DMS53 treated with DMSO at 0.1 percent for 48 hours (cell line): ENCODE data around the gene KIF3C.
A peak's percentile ranks its signal among the peaks of the same experiment; 100 is the strongest.
"Not testable (repeated sequence)": the region's sequence is repeated elsewhere in the genome, so short reads cannot be mapped to it uniquely, and the experiment has no call there.

ENCODE experiments used
- DNase-seq: peaks from one replicate; lab custom pipeline; 2025; ENCODE audit not compliant: unreplicated experiment; lab: John Stamatoyannopoulos, UW

Gene KIF3C

GRCh38 chr2:25920786-25921415 lies 61.4 kb downstream of the KIF3C start:
- DNase-seq: no peak

DNA sequence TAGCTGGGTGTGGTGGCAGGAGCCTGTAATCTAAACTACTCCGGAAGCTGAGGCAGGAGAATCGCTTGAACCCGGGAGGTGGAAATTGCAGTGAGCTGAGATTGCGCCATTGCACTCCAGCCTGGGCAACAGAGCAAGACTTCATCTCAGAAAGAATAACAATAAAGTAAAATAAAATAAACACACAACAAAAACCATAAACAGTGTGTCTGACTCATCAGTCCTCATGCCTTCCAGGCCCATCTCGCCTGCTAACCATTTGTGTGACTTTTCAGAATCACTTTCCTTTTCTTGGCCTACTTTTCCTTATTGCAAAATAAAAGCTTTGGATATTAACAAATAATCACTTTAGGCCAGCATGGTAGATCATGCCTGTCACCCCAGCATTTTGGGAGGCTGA lies 62.0 kb downstream of the KIF3C start:
- DNase-seq: no peak

GRCh38 chr2:25917832-25918231 lies 64.5 kb downstream of the KIF3C start:
- DNase-seq: no peak

DNA sequence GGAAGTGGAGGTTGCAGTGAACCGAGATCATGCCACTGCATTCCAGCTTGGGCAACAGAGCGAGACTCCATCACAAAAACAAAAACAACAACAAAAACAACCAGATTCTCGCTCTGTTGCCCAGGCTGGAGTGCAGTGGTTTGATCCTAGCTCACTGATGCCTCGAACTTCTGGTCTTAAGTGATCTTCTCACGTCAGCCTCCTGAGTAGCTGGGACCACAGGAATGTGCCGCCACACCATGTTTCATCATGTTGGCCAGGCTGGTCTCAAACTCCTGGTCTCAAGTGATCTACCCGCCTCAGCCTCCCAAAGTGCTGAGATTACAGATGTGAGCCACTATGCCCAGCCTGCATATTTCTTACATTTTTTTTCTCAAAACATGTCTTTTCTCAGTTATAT lies 64.9 kb downstream of the KIF3C start:
- not testable (repeated sequence) for DNase-seq

DNA sequence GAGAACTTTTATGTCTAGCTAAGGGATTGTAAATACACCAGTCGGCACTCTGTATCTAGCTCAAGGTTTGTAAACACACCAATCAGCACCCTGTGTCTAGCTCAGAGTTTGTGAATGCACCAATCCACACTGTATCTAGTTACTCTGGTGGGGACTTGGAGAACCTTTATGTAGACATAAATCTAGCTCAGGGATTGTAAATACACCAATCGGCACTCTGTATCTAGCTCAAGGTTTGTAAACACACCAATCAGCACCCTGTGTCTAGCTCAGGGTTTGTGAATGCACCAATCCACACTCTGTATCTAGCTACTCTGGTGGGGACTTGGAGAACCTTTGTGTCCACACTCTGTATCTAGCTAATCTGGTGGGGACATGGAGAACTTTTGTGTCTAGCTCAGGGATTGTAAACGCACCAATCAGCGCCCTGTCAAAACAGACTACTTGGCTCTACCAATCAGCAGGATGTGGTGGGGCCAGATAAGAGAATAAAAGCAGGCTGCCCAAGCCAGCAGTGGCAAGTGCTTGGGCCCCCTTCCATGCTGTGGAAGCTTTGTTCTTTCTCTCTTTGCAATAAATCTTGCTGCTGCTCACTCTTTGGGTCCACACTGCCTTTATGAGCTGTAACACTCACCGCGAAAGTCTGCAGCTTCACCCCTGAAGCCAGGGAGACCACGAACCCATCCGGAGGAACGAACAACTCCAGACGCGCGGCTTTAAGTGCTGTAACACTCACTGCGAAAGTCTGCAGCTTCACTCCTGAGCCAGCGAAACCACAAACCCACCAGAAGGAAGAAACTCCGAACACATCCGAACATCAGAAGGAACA lies 66.1 kb downstream of the KIF3C start:
- DNase-seq: not testable (repeated sequence)

DNA sequence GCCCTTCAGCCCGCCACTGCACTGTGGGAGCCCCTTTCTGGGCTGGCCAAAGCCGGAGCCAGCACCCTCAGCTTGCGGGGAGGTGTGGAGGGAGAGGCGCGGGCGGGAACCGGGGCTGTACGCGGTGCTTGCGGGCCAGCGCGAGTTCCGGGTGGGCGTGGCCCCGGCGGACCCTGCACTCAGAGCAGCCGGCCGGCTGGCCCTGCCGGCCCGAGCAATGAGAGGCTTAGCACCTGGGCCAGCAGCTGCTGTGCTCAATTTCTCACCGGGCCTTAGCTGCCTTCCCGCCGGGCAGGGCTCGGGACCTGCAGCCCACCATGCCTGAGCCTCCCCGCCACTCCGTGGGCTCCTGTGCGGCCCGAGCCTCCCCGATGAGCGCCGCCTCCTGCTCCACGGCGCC lies 66.9 kb downstream of the KIF3C start:
- DNase-seq: not testable (repeated sequence)

GRCh38 chr2:25913696-25913973 lies 68.7 kb downstream of the KIF3C start:
- not testable (repeated sequence) for DNase-seq

- DNase-seq: no peak
Observed at GRCh38 chr2:25912851-25913695, 69.2 kb downstream of the KIF3C start.

- not testable (repeated sequence) for DNase-seq
Observed at GRCh38 chr2:25909574-25909973, 72.7 kb downstream of the KIF3C start.

DNA sequence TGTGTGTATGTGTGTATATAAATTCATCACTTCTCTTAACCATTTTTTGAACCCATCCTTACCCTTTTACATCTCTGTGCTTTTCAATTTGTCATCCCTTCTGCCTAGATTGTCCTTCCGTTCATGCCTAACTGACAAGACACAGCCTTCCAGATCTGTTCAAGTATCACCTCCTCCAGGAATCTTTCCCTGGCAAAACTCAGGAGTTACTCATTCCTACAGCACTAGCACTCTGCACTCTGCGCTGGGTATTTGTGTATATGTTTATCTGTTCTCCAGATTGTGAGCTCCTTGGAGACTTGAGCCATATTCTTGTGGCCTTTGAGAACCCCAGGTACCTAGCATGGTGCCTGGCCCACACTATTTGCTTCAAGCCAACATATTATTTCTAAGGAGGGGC lies 77.2 kb downstream of the KIF3C start:
- no peak for DNase-seq

DNA sequence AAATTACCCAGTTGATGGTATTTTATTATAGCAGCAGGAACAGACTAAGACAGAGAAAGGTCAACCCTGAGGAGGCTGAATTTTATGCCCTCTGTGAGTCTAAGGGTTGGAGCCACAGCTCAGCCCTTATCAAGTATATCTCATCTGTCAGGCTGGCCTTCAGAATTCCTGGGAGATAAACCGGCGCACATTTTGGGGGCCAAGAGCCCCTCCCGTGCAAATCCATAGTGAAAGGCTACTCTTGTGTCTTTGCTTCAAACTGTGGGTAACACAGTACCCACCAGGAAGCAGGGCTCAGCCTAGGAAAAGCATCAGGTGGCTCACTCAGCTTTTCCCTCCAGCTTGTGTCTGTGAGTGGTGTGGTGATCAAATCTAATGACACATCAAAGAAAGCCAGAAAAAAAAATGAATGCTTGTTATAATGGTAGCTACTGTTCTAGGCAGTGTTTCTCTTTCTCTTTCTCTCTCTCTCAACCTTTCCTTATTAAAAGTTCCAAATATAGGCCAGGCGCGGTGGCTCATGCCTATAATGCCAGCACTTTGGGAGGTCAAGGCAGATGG lies 79.0 kb downstream of the KIF3C start:
- DNase-seq: no peak

DNA sequence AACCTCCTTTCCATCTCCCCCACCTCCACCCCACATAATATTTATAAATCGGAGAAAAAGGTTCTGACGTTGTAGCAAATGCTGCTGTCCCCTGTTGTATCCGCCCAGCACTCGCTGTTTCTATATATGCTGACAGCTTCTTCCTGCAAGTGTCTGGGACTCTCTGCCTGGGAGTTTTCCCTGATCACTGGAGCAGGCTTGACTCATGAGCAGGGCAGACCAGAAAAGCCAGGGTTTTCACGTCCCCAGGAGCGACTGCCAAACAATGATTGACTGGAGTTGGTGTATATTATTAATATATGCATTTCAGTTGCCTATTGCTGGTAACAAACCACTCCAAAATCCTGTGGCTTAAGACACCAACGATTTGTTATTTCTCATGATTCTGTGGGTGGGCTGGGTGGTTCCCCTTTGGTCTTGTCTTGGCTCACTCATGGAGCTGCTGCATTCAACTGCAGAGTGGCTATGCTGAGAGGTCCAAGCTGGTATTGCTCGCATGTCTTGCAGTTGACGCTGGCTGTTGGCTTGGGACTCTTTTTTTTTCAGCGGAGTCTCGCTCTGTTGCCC lies 82.8 kb downstream of the KIF3C start:
- no peak for DNase-seq

DNA sequence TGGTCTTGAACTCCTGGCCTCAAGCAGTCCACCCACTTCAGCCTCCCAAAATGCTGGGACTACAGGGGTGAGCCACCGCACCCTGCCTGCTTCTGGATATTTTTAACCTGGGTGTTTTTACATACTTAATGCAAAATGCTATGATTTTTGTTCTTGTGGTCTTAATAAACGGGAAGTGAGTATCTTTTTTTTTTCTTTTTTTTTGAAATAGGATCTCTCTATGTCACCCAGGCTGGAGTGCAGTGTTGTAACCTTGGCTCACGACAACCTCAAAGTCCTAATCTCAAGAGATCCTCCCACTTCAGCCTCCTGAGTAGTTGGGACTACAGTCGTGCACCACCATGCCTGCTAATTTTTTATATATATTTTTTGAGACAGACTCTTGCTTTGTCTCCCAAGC lies 84.8 kb downstream of the KIF3C start:
- no peak for DNase-seq

- not testable (repeated sequence) for DNase-seq
Observed at GRCh38 chr2:25896308-25896707, 86.0 kb downstream of the KIF3C start.

DNA sequence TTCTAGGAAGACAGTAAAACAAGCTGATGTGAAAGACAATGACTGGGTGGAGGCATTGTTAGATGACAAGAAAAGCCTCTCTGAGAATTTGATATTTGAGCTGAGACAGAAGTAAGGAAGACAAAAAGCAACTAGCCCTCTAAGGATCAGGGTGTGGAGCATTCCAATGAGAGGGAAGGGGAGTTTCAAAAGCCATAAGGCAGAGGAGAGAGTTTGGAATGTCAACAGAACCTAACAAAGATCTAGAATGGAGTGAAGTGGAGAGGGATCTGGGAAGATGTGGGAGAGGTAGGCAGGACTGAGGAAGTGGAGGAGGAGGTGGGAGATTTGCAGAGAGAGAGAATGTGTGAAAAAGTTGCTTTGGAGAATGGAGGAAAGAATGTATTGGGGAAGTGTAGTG lies 86.7 kb downstream of the KIF3C start:
- no peak for DNase-seq

GRCh38 chr2:25895018-25895417 lies 87.3 kb downstream of the KIF3C start:
- no peak for DNase-seq

DNA sequence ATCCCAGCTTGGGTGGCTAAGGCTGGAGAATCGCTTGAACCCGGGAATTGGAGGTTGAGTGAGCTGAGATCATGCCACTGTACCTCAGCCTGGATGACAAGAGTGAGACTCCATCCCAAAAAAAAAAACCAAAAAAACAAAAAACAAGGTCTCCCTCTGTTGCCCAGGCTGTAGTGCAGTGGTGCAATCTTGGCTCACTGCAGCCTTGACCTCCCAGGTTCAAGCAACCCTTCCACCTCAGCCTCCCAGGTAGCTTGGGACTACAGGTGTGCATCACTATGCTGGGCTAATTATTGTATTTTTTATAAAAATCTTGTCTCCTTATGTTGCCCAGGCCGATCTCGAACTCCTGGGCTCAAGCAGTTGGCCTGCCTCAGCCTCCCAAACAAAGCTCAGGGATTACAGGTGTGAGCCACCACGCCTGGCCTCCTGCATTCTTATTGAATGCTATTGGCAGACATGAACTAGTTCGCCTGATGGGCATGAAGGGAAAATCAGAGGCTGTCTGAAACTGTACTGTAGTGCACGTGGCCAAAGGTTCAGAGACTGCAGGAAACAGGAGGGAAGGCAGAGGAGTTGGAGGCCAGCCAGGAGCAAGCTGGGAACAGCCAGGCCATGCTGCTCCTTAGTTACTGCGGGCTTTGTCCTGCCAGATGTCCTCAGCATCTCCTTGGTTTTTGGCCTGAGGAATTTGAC lies 88.0 kb downstream of the KIF3C start:
- DNase-seq: no peak

GRCh38 chr2:25891672-25892071 lies 90.6 kb downstream of the KIF3C start:
- DNase-seq: no peak

DNA sequence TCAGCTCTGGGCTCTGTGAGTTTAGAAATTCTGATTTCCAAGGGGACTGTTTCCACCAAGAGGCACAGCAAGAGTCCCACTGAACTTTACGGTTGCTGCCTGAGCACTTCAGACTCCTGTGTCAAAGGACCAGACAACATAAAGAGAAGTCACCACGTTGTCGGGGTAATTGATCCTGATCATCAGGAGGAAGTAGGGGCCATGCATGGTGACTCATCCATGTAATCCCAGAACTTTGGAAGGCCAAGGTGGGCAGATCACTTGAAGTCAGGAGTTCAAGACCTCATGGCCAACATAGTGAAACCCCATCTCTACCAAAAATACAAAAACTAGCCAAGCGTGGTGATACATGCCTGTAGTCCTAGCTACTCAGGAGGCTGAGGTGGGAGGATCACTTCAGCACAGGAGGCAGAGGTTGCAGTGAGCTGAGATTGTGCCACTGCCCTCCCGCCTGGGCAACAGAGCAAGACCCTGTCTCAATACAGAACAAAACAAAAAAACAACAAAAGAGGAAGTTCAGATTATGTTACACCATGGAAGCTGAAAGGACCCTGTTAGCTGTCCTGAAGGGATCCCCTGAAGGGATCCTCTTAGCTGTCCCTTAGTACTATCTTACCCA lies 94.6 kb downstream of the KIF3C start:
- DNase-seq: no peak

GRCh38 chr2:25885933-25886332 lies 96.4 kb downstream of the KIF3C start:
- DNase-seq: peak; percentile 46
